Stimulated activated CD4-positive, alpha-beta T cell treated with anti-CD3 and anti-CD28 coated beads, TNF-alpha, amount 100 ng/mL, for 48 hours (primary cell): Measurements from ENCODE around the gene OR4D11.
"Not testable (repeated sequence)": the region's sequence is repeated elsewhere in the genome, so short reads cannot be mapped to it uniquely, and the experiment has no call there.

Experiments used
- DNase-seq, 3 donors: peaks; one replicate each; pipeline ENCODE4 v3.0.0-alpha.2; 2020; ENCODE audit warnings: low read depth in 3 of 3

OR4D11 gene

GRCh38 chr11:59503276-59503675, at the start of gene OR4D11:
OR4D11 (plus strand) TSS chr11:59503576; CDS start chr11:59503576, 0 bp downstream.
- DNase-seq = no peak

- no peak for DNase-seq
Observed at GRCh38 chr11:59456661-59457060, 46.7 kb upstream of the OR4D11 start, which contains the start of gene OR4D6. OR4D6 (plus strand) TSS chr11:59456961; CDS start chr11:59456961, 0 bp downstream.

- DNase-seq = no peak
Observed at GRCh38 chr11:59459916-59460315, 43.5 kb upstream of the OR4D11 start.

GRCh38 chr11:59463190-59463641, 40.2 kb upstream of the OR4D11 start:
- no peak for DNase-seq

- no peak for DNase-seq
Observed at GRCh38 chr11:59473015-59473414, 30.4 kb upstream of the OR4D11 start, which contains the start of gene OR4D10. OR4D10 (plus strand) TSS chr11:59473315; CDS start chr11:59477430, 4,115 bp downstream.

- no peak for DNase-seq
Observed at GRCh38 chr11:59475176-59475575, 28.2 kb upstream of the OR4D11 start.

GRCh38 chr11:59479906-59480305, 23.5 kb upstream of the OR4D11 start:
- DNase-seq = no peak

GRCh38 chr11:59480359-59480758, 23.0 kb upstream of the OR4D11 start:
- no peak for DNase-seq

- no peak for DNase-seq
Observed at GRCh38 chr11:59501931-59502330, 1.4 kb upstream of the OR4D11 start.

GRCh38 chr11:59510941-59511589, 7.7 kb downstream of the OR4D11 start, which contains the start of gene OR4D9:
OR4D9 (plus strand) TSS chr11:59511539; CDS start chr11:59514913, 3,374 bp downstream.
- no peak for DNase-seq

- no peak for DNase-seq
Observed at GRCh38 chr11:59511675-59512074, 8.3 kb downstream of the OR4D11 start.

- DNase-seq = not testable (repeated sequence)
Observed at GRCh38 chr11:59520139-59520538, 16.8 kb downstream of the OR4D11 start.

GRCh38 chr11:59520741-59521140, 17.4 kb downstream of the OR4D11 start:
- no peak for DNase-seq

GRCh38 chr11:59523541-59523940, 20.2 kb downstream of the OR4D11 start:
- no peak for DNase-seq

- no peak for DNase-seq
Observed at GRCh38 chr11:59528711-59529110, 25.3 kb downstream of the OR4D11 start.

GRCh38 chr11:59532620-59533019, 29.2 kb downstream of the OR4D11 start:
- no peak for DNase-seq

GRCh38 chr11:59534676-59535075, 31.3 kb downstream of the OR4D11 start:
- DNase-seq = no peak

- no peak for DNase-seq
Observed at GRCh38 chr11:59542142-59542810, 38.9 kb downstream of the OR4D11 start.

- not testable (repeated sequence) for DNase-seq
Observed at GRCh38 chr11:59543713-59544112, 40.3 kb downstream of the OR4D11 start.

- DNase-seq = no peak
Observed at GRCh38 chr11:59544869-59545178, 41.4 kb downstream of the OR4D11 start.

- no peak for DNase-seq
Observed at GRCh38 chr11:59545179-59546020, 42.0 kb downstream of the OR4D11 start.

- DNase-seq = not testable (repeated sequence)
Observed at GRCh38 chr11:59547605-59548308, 44.4 kb downstream of the OR4D11 start.
